GM19438 (cell line): ENCODE data around the gene KAT8.

Experiments used
- ATAC-seq: cut with Tn5 transposase; IDR thresholded peaks from one replicate; pipeline ENCODE4 v1.9.1; 2021; ENCODE audit warnings: low read depth; ENCODE audit not compliant: unreplicated experiment

The KAT8 gene

GRCh38 chr16:31117384-31118222, at the start of gene KAT8:
Gene KAT8 (plus strand): TSS chr16:31117664. CDS start chr16:31117682, 18 bp downstream.
- peak; percentile 91 for ATAC-seq

- ATAC-seq = no peak
These were observed 45.6 kb upstream of the KAT8 start for GRCh38 chr16:31071861-31072260.

- peak; percentile 0 for ATAC-seq
These were observed 44.8 kb upstream of the KAT8 start for GRCh38 chr16:31072540-31073141.

GRCh38 chr16:31073142-31073969, 44.1 kb upstream of the KAT8 start:
- peak; percentile 54 for ATAC-seq

GRCh38 chr16:31073970-31074813, 43.3 kb upstream of the KAT8 start, which contains the start of the genes ZNF646 and ZNF668:
Gene ZNF646 (plus strand): TSS chr16:31074422. CDS start chr16:31076325, 1,903 bp downstream.
Gene ZNF668 (minus strand): TSS chr16:31074240. CDS start chr16:31064459, 9,781 bp downstream.
- ATAC-seq = peak; percentile 70

GRCh38 chr16:31074814-31075183, 42.7 kb upstream of the KAT8 start:
- ATAC-seq = no peak

GRCh38 chr16:31076319-31076718, 41.1 kb upstream of the KAT8 start:
- no peak for ATAC-seq

- no peak for ATAC-seq
These were observed 40.4 kb upstream of the KAT8 start for GRCh38 chr16:31077024-31077423.

- no peak for ATAC-seq
These were observed 39.7 kb upstream of the KAT8 start for GRCh38 chr16:31077592-31078396.

- no peak for ATAC-seq
These were observed 38.7 kb upstream of the KAT8 start for GRCh38 chr16:31078597-31079341.

GRCh38 chr16:31079342-31079944, 38.0 kb upstream of the KAT8 start:
- no peak for ATAC-seq

GRCh38 chr16:31080035-31080629, 37.3 kb upstream of the KAT8 start:
- no peak for ATAC-seq

GRCh38 chr16:31080756-31081419, 36.6 kb upstream of the KAT8 start:
- no peak for ATAC-seq

GRCh38 chr16:31081428-31082351, 35.8 kb upstream of the KAT8 start:
- ATAC-seq = no peak

- no peak for ATAC-seq
These were observed 35.0 kb upstream of the KAT8 start for GRCh38 chr16:31082368-31083045.

GRCh38 chr16:31083081-31083480, 34.4 kb upstream of the KAT8 start:
- no peak for ATAC-seq
